ENCODE results near the gene DCLK2. TPM values are rescaled to one million over a fixed set of nuclear protein-coding genes. Genes with fewer than 3 reads are reported as not detected.

The DCLK2 gene
- polyA plus RNA-seq, 1 donor from 2014 or later: 134 TPM

- TF ChIP-seq TAF1 (IDR thresholded peaks at IDR 0.05; ENCODE audit: low read depth): no peak
- no peak for TF ChIP-seq SMC3 (conservative IDR thresholded peaks at IDR 0.05; ENCODE audit: poor library complexity)
Observed at GRCh38 chr4:150259861-150260567, 181.8 kb downstream of the DCLK2 start (continued).

GRCh38 chr4:150261571-150261970 is 183.3 kb downstream of the DCLK2 start:
- H3K27me3 ChIP-seq (ENCODE audit: insufficient read depth, low read depth, low read length): no peaks in the 10 kb centered on the region
- no peak overlapping the region for H3K27ac ChIP-seq (ENCODE audit: low read length)
- TF ChIP-seq SMC3 (conservative IDR thresholded peaks at IDR 0.05; ENCODE audit: poor library complexity): no peak
- TF ChIP-seq EP300 (conservative IDR thresholded peaks at IDR 0.05; ENCODE audit: poor library complexity, severe bottlenecking): no peak
- no peak for TF ChIP-seq REST (IDR thresholded peaks at IDR 0.05; ENCODE audit: borderline replicate concordance)
- no peak for TF ChIP-seq POLR2AphosphoS5 (IDR thresholded peaks at IDR 0.05)
- no peak for TF ChIP-seq MXI1 (conservative IDR thresholded peaks at IDR 0.05; ENCODE audit: poor library complexity, severe bottlenecking)
- no peak for TF ChIP-seq CTCF (IDR thresholded peaks at IDR 0.05; ENCODE audit: poor library complexity, severe bottlenecking)
- TF ChIP-seq RAD21 (conservative IDR thresholded peaks at IDR 0.05): no peak
- TF ChIP-seq TAF1 (IDR thresholded peaks at IDR 0.05; ENCODE audit: low read depth): no peak
- TF ChIP-seq EZH2 (IDR thresholded peaks at IDR 0.05; ENCODE audit: borderline replicate concordance, insufficient read depth, low read length, poor library complexity, severe bottlenecking): no peak
- H3K9me3 ChIP-seq (ENCODE audit: low read length): no peaks in the 10 kb centered on the region
- no peak overlapping the region for H3K4me3 ChIP-seq (ENCODE audit: low read length)
- no peaks in the 10 kb centered on the region for H3F3A ChIP-seq (ENCODE audit: insufficient read depth, low read length, poor library complexity, severe bottlenecking)
- H3K9ac ChIP-seq (ENCODE audit: low read length): no peak overlapping the region
- peaks cover 14% of the 10 kb centered on the region for H3K36me3 ChIP-seq (ENCODE audit: insufficient read depth, low read length)
- H3K9me2 ChIP-seq (ENCODE audit: insufficient read depth, low read length): no peaks in the 10 kb centered on the region
- no peaks in the 10 kb centered on the region for H3K79me2 ChIP-seq (replicated peaks; ENCODE audit: insufficient read depth, low read length)
- no peak overlapping the region for H3K4me2 ChIP-seq (ENCODE audit: low read length)
- H2AFZ ChIP-seq (ENCODE audit: low read depth, low read length): no peak overlapping the region
- no peaks in the 10 kb centered on the region for H4K20me1 ChIP-seq (ENCODE audit: insufficient read depth)

- Histone ChIP-seq H3K4me2 (ENCODE audit: low read length) (no peak overlapping the region), H3K27me3 (ENCODE audit: insufficient read depth, low read depth, low read length) (no peaks in the 10 kb centered on the region), H2AFZ (ENCODE audit: low read depth, low read length) (no peak overlapping the region), H3F3A (ENCODE audit: insufficient read depth, low read length, poor library complexity, severe bottlenecking) (no peaks in the 10 kb centered on the region), H3K36me3 (ENCODE audit: insufficient read depth, low read length) (peaks cover 6% of the 10 kb centered on the region), H3K27ac (ENCODE audit: low read length) (no peak overlapping the region), H3K9me3 (ENCODE audit: low read length) (no peaks in the 10 kb centered on the region), H3K4me3 (ENCODE audit: low read length) (no peak overlapping the region), H3K9me2 (ENCODE audit: insufficient read depth, low read length) (no peaks in the 10 kb centered on the region), H4K20me1 (ENCODE audit: insufficient read depth) (no peaks in the 10 kb centered on the region), H3K79me2 (replicated peaks; ENCODE audit: insufficient read depth, low read length) (no peaks in the 10 kb centered on the region), H3K9ac (ENCODE audit: low read length) (no peak overlapping the region)
- TF ChIP-seq EZH2 (IDR thresholded peaks at IDR 0.05; ENCODE audit: borderline replicate concordance, insufficient read depth, low read length, poor library complexity, severe bottlenecking) (no peak), SMC3 (conservative IDR thresholded peaks at IDR 0.05; ENCODE audit: poor library complexity) (no peak), TAF1 (IDR thresholded peaks at IDR 0.05; ENCODE audit: low read depth) (no peak), CTCF (IDR thresholded peaks at IDR 0.05; ENCODE audit: poor library complexity, severe bottlenecking) (no peak), MXI1 (conservative IDR thresholded peaks at IDR 0.05; ENCODE audit: poor library complexity, severe bottlenecking) (no peak), REST (IDR thresholded peaks at IDR 0.05; ENCODE audit: borderline replicate concordance) (no peak), RAD21 (conservative IDR thresholded peaks at IDR 0.05) (no peak), POLR2AphosphoS5 (IDR thresholded peaks at IDR 0.05) (no peak), EP300 (conservative IDR thresholded peaks at IDR 0.05; ENCODE audit: poor library complexity, severe bottlenecking) (no peak)
Observed at GRCh38 chr4:150262611-150263010, 184.4 kb downstream of the DCLK2 start.
